GM12878 (cell line): ENCODE data around the gene SEPSECS. TPM values are rescaled to one million over a fixed set of nuclear protein-coding genes. Genes with fewer than 3 reads are reported as not detected.

Experiments used
- ATAC-seq: fragments of 200-7000 bp; cut with Tn5 transposase; 3 replicates; pipeline ENCODE4 v1.9.1; 2020; ENCODE audit warnings: mild to moderate bottlenecking, moderate library complexity
- BruUV-seq: library from RNA; stranded (reverse); fragments of 400-500 nt; replicated peaks from 2 replicates; lab custom pipeline; 2021; lab: Mats Ljungman, UMichigan
- CTCF ChIA-PET: fragments of 300-600 bp; sonication (Branson Sonifier 250); formaldehyde crosslinking; extraction: SDS; loops from one replicate; lab custom pipeline; 2021; ENCODE audit warnings: inconsistent platforms; lab: Yijun Ruan, JAX
- POLR2A ChIA-PET: fragments of 350-600 bp; formaldehyde crosslinking; extraction: SDS; loops from one replicate; lab custom pipeline; 2021; ENCODE audit warnings: inconsistent platforms; lab: Charles Lee
- RAD21 ChIA-PET: fragments of 300-600 bp; sonication (Branson Sonifier 250); formaldehyde crosslinking; loops from one replicate; lab custom pipeline; 2023; ENCODE audit warnings: antibody characterized with exemption; ENCODE audit not compliant: unreplicated experiment; lab: Charles Lee
- SMC1A ChIA-PET: fragments of 300-600 bp; sonication (Branson Sonifier 250); formaldehyde crosslinking; loops from one replicate; lab custom pipeline; 2023; ENCODE audit not compliant: unreplicated experiment, uncharacterized antibody; lab: Charles Lee
- DNase-seq: peaks from one replicate; pipeline ENCODE4 v3.0.0-alpha.2; 2011; ENCODE audit warnings: low read depth, low spot score
- FAIRE-seq: peaks from 3 replicates; lab custom pipeline; 2011; peaks lifted over from hg19 to GRCh38; lab: Jason Lieb, UNC
- H2AFZ ChIP-seq: 2 replicates; pipeline ENCODE4 v1.6.0; 2011; ENCODE audit warnings: low read depth, low read length, control low read depth; ENCODE audit not compliant: control insufficient read depth
- H3K27ac ChIP-seq: 2 replicates; pipeline ENCODE4 v1.5.1; 2011; ENCODE audit warnings: control low read depth; ENCODE audit not compliant: control insufficient read depth, insufficient read depth
- H3K27me3 ChIP-seq, 2 experiments: replicated peaks in 1 of 2; 2 replicates each; pipeline versions ENCODE4 v1.6.0 to v1.6.1; 2011; ENCODE audit warnings: low read length in 1 of 2; ENCODE audit not compliant: control insufficient read depth in 2 of 2, insufficient read depth in 2 of 2
- H3K36me3 ChIP-seq, 2 experiments: 2 replicates each; pipeline ENCODE4 v1.5.1; 2011; ENCODE audit warnings: low read length in 1 of 2; ENCODE audit not compliant: control insufficient read depth in 2 of 2, insufficient read depth in 2 of 2
- H3K4me1 ChIP-seq: 2 replicates; pipeline ENCODE4 v1.6.1; 2011; ENCODE audit warnings: mild to moderate bottlenecking, low read length, moderate library complexity, mixed read lengths; ENCODE audit not compliant: control insufficient read depth, insufficient read depth
- H3K4me2 ChIP-seq: 2 replicates; pipeline ENCODE4 v1.6.0; 2011; ENCODE audit warnings: control low read depth; ENCODE audit not compliant: control insufficient read depth, insufficient read depth
- H3K4me3 ChIP-seq: fragments of 200-600 bp; sonication (generic); 2 replicates; pipeline ENCODE4 v1.5.1; 2016
- H3K79me2 ChIP-seq: 2 replicates; pipeline ENCODE4 v1.6.0; 2011; ENCODE audit warnings: low read length; ENCODE audit not compliant: control insufficient read depth, insufficient read depth
- H3K9ac ChIP-seq: 2 replicates; pipeline ENCODE4 v1.8.0; 2011; ENCODE audit warnings: low read length, control low read depth, mixed read lengths; ENCODE audit not compliant: control insufficient read depth, insufficient read depth
- H3K9me3 ChIP-seq: replicated peaks from 3 replicates; pipeline ENCODE4 v1.5.1; 2011; ENCODE audit warnings: mild to moderate bottlenecking, low read length; ENCODE audit not compliant: control insufficient read depth, insufficient read depth
- H4K20me1 ChIP-seq: 2 replicates; pipeline ENCODE4 v1.6.0; 2011; ENCODE audit not compliant: control insufficient read depth, insufficient read depth
- ATF3 ChIP-seq: IDR thresholded peaks from 2 replicates; pipeline ENCODE4 v1.6.1; 2011; ENCODE audit warnings: low read depth, mild to moderate bottlenecking, low read length, moderate library complexity, borderline replicate concordance; ENCODE audit errors: extremely low read depth
- BHLHE40 ChIP-seq, 2 experiments: fragments of 450-650 bp in 1 of 2; IDR thresholded peaks; 2 replicates each; pipeline ENCODE4 v1.6.1; 2011 to 2017; ENCODE audit warnings: low read depth in 2 of 2, borderline replicate concordance in 1 of 2, improper control_type of control experiment in 1 of 2, low read length in 1 of 2, mild to moderate bottlenecking in 1 of 2
- CBFB ChIP-seq: IDR thresholded peaks from 2 replicates; pipeline ENCODE4 v1.6.1; 2016; ENCODE audit warnings: antibody characterized with exemption, low read depth
- CHD4 ChIP-seq: fragments of 200-600 bp; sonication (generic); IDR thresholded peaks from 2 replicates; pipeline ENCODE4 v1.6.1; 2016; ENCODE audit warnings: mild to moderate bottlenecking
- E2F8 ChIP-seq: fragments of 450-650 bp; IDR thresholded peaks from 2 replicates; pipeline ENCODE4 v1.6.1; 2018; ENCODE audit warnings: mild to moderate bottlenecking, low read depth, moderate library complexity; ENCODE audit not compliant: partially characterized antibody
- GABPA ChIP-seq: IDR thresholded peaks from 2 replicates; pipeline ENCODE4 v1.6.1; 2014; ENCODE audit warnings: antibody characterized with exemption, low read depth, mild to moderate bottlenecking, inconsistent platforms
- LARP7 ChIP-seq: fragments of 450-650 bp; IDR thresholded peaks from 2 replicates; pipeline ENCODE4 v1.6.1; 2017; ENCODE audit warnings: mild to moderate bottlenecking
- NBN ChIP-seq: fragments of 450-650 bp; IDR thresholded peaks from 2 replicates; pipeline ENCODE4 v1.6.1; 2016
- NRF1 ChIP-seq: conservative IDR thresholded peaks from 2 replicates; pipeline ENCODE4 v1.6.1; 2011; ENCODE audit warnings: mild to moderate bottlenecking, low read depth, low read length, improper control_type of control experiment
- PML ChIP-seq: IDR thresholded peaks from 2 replicates; pipeline ENCODE4 v1.6.1; 2012; ENCODE audit warnings: low read length, inconsistent platforms
- POLR2A ChIP-seq: IDR thresholded peaks from 2 replicates; pipeline ENCODE4 v1.6.1; 2011; ENCODE audit warnings: low read depth, mild to moderate bottlenecking, low read length
- TAF1 ChIP-seq: IDR thresholded peaks from 2 replicates; pipeline ENCODE4 v1.6.1; 2011; ENCODE audit warnings: mild to moderate bottlenecking, low read depth, low read length, borderline replicate concordance
- ZNF274 ChIP-seq: IDR thresholded peaks from one replicate; pipeline ENCODE4 v1.8.0; 2011; ENCODE audit not compliant: insufficient read length, insufficient read depth
- WGBS: methylation state at CpG from one replicate; pipeline ENCODE4 v1.1.6; 2016; ENCODE audit warnings: low lambda C conversion rate; ENCODE audit not compliant: insufficient replicate concordance, insufficient coverage; ENCODE audit errors: missing lambda C conversion rate; 5-methylcytosine and 5-hydroxymethylcytosine counted together
- in situ Hi-C: fragments of 300-500 bp; cut with MboI; formaldehyde crosslinking; loops from 9 replicates; pipeline ENCODE4 v1.14.3; 2018; ENCODE audit warnings: mixed read lengths
- intact Hi-C: fragments of 100-400 bp; cut with micrococcal nuclease; formaldehyde crosslinking; loops from one replicate; pipeline ENCODE4 v1.14.2; 2022; ENCODE audit not compliant: unreplicated experiment
- polyA plus RNA-seq, 11 experiments: library from polyadenylated mRNA; depleted of rRNA in 4 of 11; unstranded in 6 of 11; stranded (reverse) in 5 of 11; fragments of >200 nt; fragmentation: Nextera tagmentation in 4 of 11; fragmentation: Illumina TruSeq in 1 of 11; extraction: Ambion mirVana in 4 of 11; extraction: Trizol in 1 of 11; gene quantifications; 1 replicate in 1 of 11; 2 replicates in 10 of 11; pipeline versions ENCODE4 v1.2.1 to v1.2.3, GENCODE V29; 2011 to 2016; ENCODE audit warnings: inconsistent platforms in 2 of 11, missing spikeins in 2 of 11, low read depth in 1 of 11
- total RNA-seq, 4 experiments: library from RNA; depleted of rRNA in 3 of 4; stranded (reverse); fragments of >200 nt in 3 of 4; fragmentation: Illumina TruSeq in 1 of 4; extraction: Trizol in 1 of 4; gene quantifications; 2 replicates each; pipeline versions ENCODE4 v1.2.1 to v1.2.3, GENCODE V29; 2013 to 2021

SEPSECS gene
- total and polyA plus RNA-seq, 10 of the 15 experiments (the other 5 are each of a cell fraction or from before 2014, with no cell fraction given), result 2.8 to 15.8 (median 7.2) TPM

GRCh38 chr4:25169446-25169845, 9.2 kb upstream of the SEPSECS start:
- TF ChIP-seq BHLHE40 (IDR thresholded peaks at IDR 0.05; ENCODE audit: borderline replicate concordance in 1 of 2, low read depth in 2 of 2, low read length in 1 of 2), result no peak
- TF ChIP-seq POLR2A, result no peak
- no peak for TF ChIP-seq ATF3
- no peak for TF ChIP-seq LARP7
- no peak for TF ChIP-seq GABPA
- intact Hi-C loops, result no loop called here
- H3K4me2 ChIP-seq, result no peak overlapping the region
- H3K27me3 ChIP-seq, result no peaks in the 10 kb centered on the region
- ChIA-PET POLR2A (no interaction called here), SMC1A (interaction anchor here (0.6 kb wide), 1 partner anchor 145 kb away, joined by 3 read pairs; no protein-coding TSS in a partner anchor), CTCF (interaction anchor here (1.2 to 1.4 kb wide), 2 partner anchors 161 to 196 kb away, joined by 3 read pairs; no protein-coding TSS in a partner anchor), RAD21 (no interaction called here)
- ATAC-seq, result no peak
- H3K9me3 ChIP-seq, result no peaks in the 10 kb centered on the region
- in situ Hi-C loops, result no loop called here
- H3K79me2 ChIP-seq, result no peaks in the 10 kb centered on the region
- no TSS peak for BruUV-seq
- no peak overlapping the region for H3K4me3 ChIP-seq
- no peak for FAIRE-seq
- peaks cover 8% of the 10 kb centered on the region; the same call in 1 of the 2 replicates for H3K4me1 ChIP-seq
- H2AFZ ChIP-seq, result no peak overlapping the region
- no peak for DNase-seq
- H3K36me3 ChIP-seq, result no peaks in the 10 kb centered on the region
- H4K20me1 ChIP-seq, result no peaks in the 10 kb centered on the region
- no peak overlapping the region for H3K27ac ChIP-seq
- H3K9ac ChIP-seq, result no peak overlapping the region

GRCh38 chr4:25165916-25166315, 5.7 kb upstream of the SEPSECS start:
- intact Hi-C loops (no loop called here), in situ Hi-C loops (no loop called here)
- DNase-seq (no peak), FAIRE-seq (no peak), ATAC-seq (no peak)
- no peak overlapping the region for H3K27ac ChIP-seq
- H3K79me2 ChIP-seq, result peaks cover 7% of the 10 kb centered on the region
- BruUV-seq, result no TSS peak
- no peaks in the 10 kb centered on the region for H3K9me3 ChIP-seq
- 92% methylated on average over 4 of the region's 4 CpGs for WGBS
- no peaks in the 10 kb centered on the region for H3K36me3 ChIP-seq
- ChIA-PET SMC1A (interaction anchor here (1.5 kb wide), 2 partner anchors 11 to 12 kb away, joined by 3 read pairs; no protein-coding TSS in a partner anchor), CTCF (interaction anchor here (1.0 kb wide), 1 partner anchor 22 kb away, joined by 4 read pairs; no protein-coding TSS in a partner anchor), POLR2A (no interaction called here), RAD21 (no interaction called here)
- no peaks in the 10 kb centered on the region for H4K20me1 ChIP-seq
- no peaks in the 10 kb centered on the region for H3K27me3 ChIP-seq
- no peak overlapping the region for H2AFZ ChIP-seq
- peaks cover 4% of the 10 kb centered on the region for H3K4me1 ChIP-seq
- no peak overlapping the region for H3K4me2 ChIP-seq
- H3K9ac ChIP-seq, result no peak overlapping the region
- H3K4me3 ChIP-seq, result no peak overlapping the region
- TF ChIP-seq ZNF274 (no peak), PML (no peak), LARP7 (no peak), E2F8 (no peak), CHD4 (no peak), NRF1 (no peak), TAF1 (no peak), CBFB (no peak), NBN (no peak)
